Breast epithelium (tissue), 3 donors: ENCODE data around the gene PPP1R1C.

Experiments used
- CTCF ChIP-seq, 3 donors: fragments of 450-650 bp; IDR thresholded peaks; one replicate each; pipeline ENCODE4 v1.5.1; 2016 to 2017; ENCODE audit warnings: antibody characterized with exemption in 3 of 3, mild to moderate bottlenecking in 3 of 3, moderate library complexity in 3 of 3
- POLR2A ChIP-seq: fragments of 450-650 bp; IDR thresholded peaks from one replicate; pipeline ENCODE4 v1.6.1; 2016; ENCODE audit warnings: antibody characterized with exemption, mild to moderate bottlenecking, moderate library complexity

- no peak for TF ChIP-seq CTCF (IDR thresholded peaks at IDR 0.05)
- TF ChIP-seq POLR2A = no peak
Observed at GRCh38 chr2:182070736-182071135, 85.1 kb downstream of the PPP1R1C start.
